ENCODE data around the gene DBR1.

Gene DBR1

GRCh38 chr3:138174421-138175131 lies at the start of gene DBR1:
TSS of gene DBR1 (minus strand) at chr3:138174921. CDS start at chr3:138174795, 126 bp downstream.
- peak; percentile 67 for DNase-seq

GRCh38 chr3:138222942-138223287 lies 48.2 kb upstream of the DBR1 start:
- no peak for DNase-seq

- DNase-seq = no peak
Observed at GRCh38 chr3:138222131-138222941, 47.6 kb upstream of the DBR1 start.

GRCh38 chr3:138220788-138221187 lies 46.1 kb upstream of the DBR1 start:
- no peak for DNase-seq

GRCh38 chr3:138220242-138220641 lies 45.5 kb upstream of the DBR1 start:
- DNase-seq = no peak

GRCh38 chr3:138219255-138219654 lies 44.5 kb upstream of the DBR1 start:
- no peak for DNase-seq

GRCh38 chr3:138213398-138214085 lies 38.8 kb upstream of the DBR1 start:
- no peak for DNase-seq

GRCh38 chr3:138210528-138210927 lies 35.8 kb upstream of the DBR1 start:
- DNase-seq = no peak

- DNase-seq = no peak
Observed at GRCh38 chr3:138206196-138206595, 31.5 kb upstream of the DBR1 start.

GRCh38 chr3:138205527-138205926 lies 30.8 kb upstream of the DBR1 start:
- no peak for DNase-seq

GRCh38 chr3:138203938-138204337 lies 29.2 kb upstream of the DBR1 start:
- DNase-seq = no peak

GRCh38 chr3:138202945-138203701 lies 28.4 kb upstream of the DBR1 start:
- DNase-seq = no peak

- no peak for DNase-seq
Observed at GRCh38 chr3:138200424-138200823, 25.7 kb upstream of the DBR1 start.

GRCh38 chr3:138199851-138200250 lies 25.1 kb upstream of the DBR1 start:
- no peak for DNase-seq

GRCh38 chr3:138197524-138197923 lies 22.8 kb upstream of the DBR1 start:
- no peak for DNase-seq

GRCh38 chr3:138197058-138197457 lies 22.3 kb upstream of the DBR1 start:
- DNase-seq = no peak

GRCh38 chr3:138196023-138196422 lies 21.3 kb upstream of the DBR1 start:
- no peak for DNase-seq

GRCh38 chr3:138195481-138195880 lies 20.8 kb upstream of the DBR1 start:
- DNase-seq = no peak

- DNase-seq = no peak
Observed at GRCh38 chr3:138188013-138188730, 13.5 kb upstream of the DBR1 start.

GRCh38 chr3:138187296-138188012 lies 12.7 kb upstream of the DBR1 start, which contains the start of gene ARMC8:
TSS of gene ARMC8 (plus strand) at chr3:138187301. CDS start at chr3:138187555, 254 bp downstream.
- DNase-seq = no peak

- DNase-seq = peak; percentile 86
Observed at GRCh38 chr3:138186803-138187295, 12.1 kb upstream of the DBR1 start.
